ES-I3 (cell line): Measurements from ENCODE around the gene SLC25A23.
A peak's percentile ranks its signal among the peaks of the same experiment; 100 is the strongest.

Source experiments
- H3K36me3 ChIP-seq: 2 replicates; pipeline ENCODE4 v1.6.1; 2013; ENCODE audit warnings: mild to moderate bottlenecking, low read length, control low read depth, moderate library complexity; ENCODE audit not compliant: insufficient read depth
- H3K4me1 ChIP-seq: 2 replicates; pipeline ENCODE4 v1.6.1; 2013; ENCODE audit warnings: mild to moderate bottlenecking, control low read depth, low read length; ENCODE audit not compliant: insufficient read depth
- H3K9ac ChIP-seq: 2 replicates; pipeline ENCODE4 v1.6.1; 2013; ENCODE audit warnings: low read depth, mild to moderate bottlenecking, low read length, moderate library complexity
- H3K9me3 ChIP-seq: 2 replicates; pipeline ENCODE4 v1.6.1; 2013; ENCODE audit warnings: mild to moderate bottlenecking, low read length, moderate library complexity; ENCODE audit not compliant: control insufficient read depth, insufficient read depth

The SLC25A23 gene

GRCh38 chr19:6393074-6393982 is 66.3 kb downstream of the SLC25A23 start, which contains the start of gene GTF2F1:
GTF2F1 (minus strand) TSS chr19:6393164; CDS start chr19:6392995, 169 bp downstream.
- H3K9me3 ChIP-seq: no peaks in the 10 kb centered on the region
- H3K9ac ChIP-seq: peak within 1 kb of the TSS; percentile 81
- peaks cover 13% of the 10 kb centered on the region; the same call in 1 of the 2 replicates for H3K36me3 ChIP-seq
- H3K4me1 ChIP-seq: no peaks in the 10 kb centered on the region; the same call in 1 of the 2 replicates

- H3K9ac ChIP-seq: peak overlapping the region; percentile 81
- H3K9me3 ChIP-seq: no peaks in the 10 kb centered on the region
- H3K36me3 ChIP-seq: peaks cover 13% of the 10 kb centered on the region; the same call in 1 of the 2 replicates
- no peaks in the 10 kb centered on the region; the same call in 1 of the 2 replicates for H3K4me1 ChIP-seq
Observed at GRCh38 chr19:6392221-6393073, 67.1 kb downstream of the SLC25A23 start.
